Nephron progenitor cell (in vitro differentiated cells): ENCODE data around the gene IFNG-AS1.

Experiments
- DNase-seq: peaks from one replicate; pipeline ENCODE4 v3.0.0; 2021
- H3K27ac Mint-ChIP-seq: 2 replicates; pipeline ENCODE4 v1.8.0; 2021; ENCODE audit warnings: mild to moderate bottlenecking, moderate library complexity, mixed read lengths
- H3K27me3 Mint-ChIP-seq: 2 replicates; pipeline ENCODE4 v1.8.0; 2021; ENCODE audit warnings: mild to moderate bottlenecking, low read depth, mixed read lengths; ENCODE audit not compliant: poor library complexity
- H3K36me3 Mint-ChIP-seq: 2 replicates; pipeline ENCODE4 v1.8.0; 2021; ENCODE audit warnings: low read depth, mixed read lengths
- H3K4me1 Mint-ChIP-seq: 2 replicates; pipeline ENCODE4 v1.8.0; 2021; ENCODE audit warnings: mixed read lengths
- H3K4me3 Mint-ChIP-seq: 2 replicates; pipeline ENCODE4 v1.8.0; 2021; ENCODE audit warnings: mild to moderate bottlenecking, moderate library complexity, mixed read lengths
- H3K9me3 Mint-ChIP-seq: 2 replicates; pipeline ENCODE4 v1.8.0; 2021; ENCODE audit warnings: mild to moderate bottlenecking, moderate library complexity, mixed read lengths
- TF ChIP-seq, protein P1 (sequence below): fragments of 200-600 bp; sonication (generic); IDR thresholded peaks from 2 replicates; pipeline ENCODE4 v1.5.0; 2021; ENCODE audit warnings: antibody characterized with exemption

Gene IFNG-AS1

DNA sequence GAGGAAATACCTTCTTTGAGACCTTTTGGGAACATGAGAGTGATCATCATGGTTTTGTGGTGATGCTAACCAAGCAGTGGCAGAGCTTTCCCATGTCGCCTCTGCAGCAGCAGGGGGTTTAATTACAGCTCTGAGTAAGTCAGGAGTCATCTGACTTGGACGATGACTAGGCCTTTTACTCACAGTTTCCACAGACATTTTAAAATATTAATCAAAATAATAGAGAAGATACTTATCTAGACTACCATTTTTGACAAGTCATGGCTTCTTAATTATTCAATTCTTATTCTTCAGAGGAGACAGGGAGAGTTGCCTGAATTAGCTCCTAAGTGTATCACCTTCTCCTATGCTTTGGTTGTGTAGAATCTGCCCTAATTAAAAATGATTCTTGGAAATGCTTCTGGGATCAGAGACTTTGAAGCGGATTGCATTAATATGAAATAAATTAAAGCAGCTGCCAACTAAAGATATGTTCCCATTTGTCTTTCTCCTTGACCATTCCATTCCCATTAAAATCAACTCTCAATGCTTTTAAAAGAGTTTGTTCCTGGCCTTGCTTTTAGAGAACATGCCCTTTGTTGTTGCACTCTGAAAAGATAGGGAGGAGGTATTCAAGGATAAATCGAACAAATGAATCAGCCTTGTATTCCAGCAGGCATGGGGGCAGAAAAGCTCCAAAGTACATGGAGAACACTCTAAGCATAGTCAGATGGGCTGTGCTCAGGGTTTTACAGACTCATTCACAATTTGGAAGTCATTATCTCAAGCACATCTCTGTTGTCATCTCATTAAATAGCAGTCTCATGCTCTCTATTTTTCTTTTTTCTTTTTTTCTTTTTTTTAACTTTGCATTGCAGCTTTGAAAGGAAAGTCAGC, 7.7 kb upstream of the IFNG-AS1 start:
- H3K36me3 Mint-ChIP-seq, result no peaks in the 10 kb centered on the region
- no peak for DNase-seq
- no peak overlapping the region for H3K4me3 Mint-ChIP-seq
- H3K27ac Mint-ChIP-seq, result no peak overlapping the region
- peaks cover 7% of the 10 kb centered on the region for H3K27me3 Mint-ChIP-seq
- no peaks in the 10 kb centered on the region for H3K4me1 Mint-ChIP-seq
- peaks cover 10% of the 10 kb centered on the region for H3K9me3 Mint-ChIP-seq
- TF ChIP-seq, protein P1, sequence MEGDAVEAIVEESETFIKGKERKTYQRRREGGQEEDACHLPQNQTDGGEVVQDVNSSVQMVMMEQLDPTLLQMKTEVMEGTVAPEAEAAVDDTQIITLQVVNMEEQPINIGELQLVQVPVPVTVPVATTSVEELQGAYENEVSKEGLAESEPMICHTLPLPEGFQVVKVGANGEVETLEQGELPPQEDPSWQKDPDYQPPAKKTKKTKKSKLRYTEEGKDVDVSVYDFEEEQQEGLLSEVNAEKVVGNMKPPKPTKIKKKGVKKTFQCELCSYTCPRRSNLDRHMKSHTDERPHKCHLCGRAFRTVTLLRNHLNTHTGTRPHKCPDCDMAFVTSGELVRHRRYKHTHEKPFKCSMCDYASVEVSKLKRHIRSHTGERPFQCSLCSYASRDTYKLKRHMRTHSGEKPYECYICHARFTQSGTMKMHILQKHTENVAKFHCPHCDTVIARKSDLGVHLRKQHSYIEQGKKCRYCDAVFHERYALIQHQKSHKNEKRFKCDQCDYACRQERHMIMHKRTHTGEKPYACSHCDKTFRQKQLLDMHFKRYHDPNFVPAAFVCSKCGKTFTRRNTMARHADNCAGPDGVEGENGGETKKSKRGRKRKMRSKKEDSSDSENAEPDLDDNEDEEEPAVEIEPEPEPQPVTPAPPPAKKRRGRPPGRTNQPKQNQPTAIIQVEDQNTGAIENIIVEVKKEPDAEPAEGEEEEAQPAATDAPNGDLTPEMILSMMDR, result no peak

DNA sequence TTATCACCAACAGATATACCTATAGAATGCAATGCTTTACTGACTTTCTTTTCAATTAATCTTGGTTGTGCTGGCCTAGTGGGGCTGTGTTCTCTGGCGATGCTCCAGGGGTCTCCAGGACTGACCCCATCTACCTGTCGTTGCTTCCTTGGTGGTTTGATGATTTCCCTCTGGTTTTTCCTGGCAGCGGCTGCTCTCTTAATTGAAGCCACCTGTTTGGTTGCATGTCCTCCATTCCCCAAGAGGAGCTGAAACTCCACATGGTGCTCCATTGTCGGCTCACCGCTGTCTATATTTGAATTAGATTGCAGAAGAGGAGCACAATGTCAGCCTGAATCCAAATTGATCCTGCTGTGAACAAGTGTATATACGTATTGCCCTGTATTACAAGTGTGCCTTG, 7.1 kb upstream of the IFNG-AS1 start:
- peaks cover 10% of the 10 kb centered on the region for H3K9me3 Mint-ChIP-seq
- no peaks in the 10 kb centered on the region for H3K36me3 Mint-ChIP-seq
- TF ChIP-seq, protein P1, result no peak
- H3K4me1 Mint-ChIP-seq, result no peaks in the 10 kb centered on the region
- H3K27ac Mint-ChIP-seq, result no peak overlapping the region
- peaks cover 6% of the 10 kb centered on the region for H3K27me3 Mint-ChIP-seq
- no peak overlapping the region for H3K4me3 Mint-ChIP-seq
- no peak for DNase-seq

DNA sequence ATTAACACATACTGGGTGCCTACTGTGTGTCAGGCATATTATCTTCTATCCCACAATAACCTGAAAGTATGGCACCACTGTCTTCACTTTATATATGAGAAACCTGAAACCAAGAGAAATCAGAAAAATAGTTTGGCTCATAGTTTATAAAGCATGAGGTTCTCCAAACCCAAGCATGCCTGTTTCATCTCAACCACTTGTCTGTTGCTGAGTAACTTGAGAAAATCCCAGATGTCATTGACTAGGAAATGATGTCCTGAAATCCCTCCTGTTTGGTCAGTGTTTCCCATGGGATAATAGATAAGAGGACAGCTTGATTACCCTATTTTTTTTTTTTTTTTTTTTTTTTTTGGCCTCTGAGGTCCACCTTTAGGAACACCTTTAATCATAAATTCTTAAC, 2.6 kb upstream of the IFNG-AS1 start:
- Mint-ChIP-seq H3K36me3 (no peaks in the 10 kb centered on the region), H3K4me1 (peaks cover 21% of the 10 kb centered on the region)
- no peak for DNase-seq

DNA sequence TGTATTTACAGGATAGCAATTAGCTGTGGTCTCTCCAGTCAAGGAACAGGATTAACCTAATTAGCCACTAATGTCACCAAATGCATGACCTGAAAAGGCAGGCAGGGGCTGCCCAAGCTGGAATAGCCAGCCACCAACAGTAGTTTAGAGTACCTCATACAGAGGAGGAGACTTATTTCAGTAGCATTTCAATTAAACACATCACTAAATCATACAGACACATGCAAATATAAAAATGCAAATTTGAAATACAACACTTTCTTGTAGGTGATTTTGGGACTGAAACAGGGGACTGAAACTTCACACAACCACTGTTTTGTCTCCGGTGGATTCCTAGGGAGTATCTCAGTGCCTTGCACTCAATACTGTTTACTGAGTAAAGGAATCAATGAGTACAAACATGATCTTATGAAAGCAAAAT, 636 bp upstream of the IFNG-AS1 start:
- TF ChIP-seq, protein P1, result no peak
- peaks cover 21% of the 10 kb centered on the region for H3K4me1 Mint-ChIP-seq
- H3K4me3 Mint-ChIP-seq, result no peak overlapping the region
- peaks cover 4% of the 10 kb centered on the region for H3K27me3 Mint-ChIP-seq
- H3K9me3 Mint-ChIP-seq, result peaks cover 4% of the 10 kb centered on the region
- no peaks in the 10 kb centered on the region for H3K36me3 Mint-ChIP-seq
- DNase-seq, result no peak
- no peak overlapping the region for H3K27ac Mint-ChIP-seq

More for the DNA sequence above, 2.6 kb upstream of the IFNG-AS1 start:
- no peak overlapping the region for H3K27ac Mint-ChIP-seq
- TF ChIP-seq, protein P1, result no peak
- no peak overlapping the region for H3K4me3 Mint-ChIP-seq
- no peaks in the 10 kb centered on the region for H3K27me3 Mint-ChIP-seq
- H3K9me3 Mint-ChIP-seq, result peaks cover 4% of the 10 kb centered on the region

DNA sequence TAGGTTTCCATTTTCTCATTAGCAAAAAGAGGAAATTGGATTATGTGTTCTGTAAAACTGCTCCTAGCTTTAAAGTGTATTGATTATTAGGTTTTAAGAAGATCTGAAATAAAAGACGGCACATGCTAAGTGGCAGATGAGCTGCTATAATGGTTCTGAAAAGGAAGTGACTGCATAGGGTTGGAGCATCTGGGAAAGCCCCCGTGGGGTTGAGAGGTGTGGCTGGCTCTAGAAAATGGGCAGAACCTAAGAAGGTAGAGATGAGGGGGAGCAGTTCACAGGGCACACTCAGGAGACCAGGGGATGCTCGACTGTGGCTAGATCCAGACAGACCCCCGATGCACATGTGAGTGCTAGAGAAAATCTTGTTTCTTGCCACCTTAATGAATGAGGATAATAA, 1.9 kb downstream of the IFNG-AS1 start:
- Mint-ChIP-seq H3K36me3 (no peaks in the 10 kb centered on the region), H3K27me3 (peaks cover 4% of the 10 kb centered on the region), H3K9me3 (peaks cover 4% of the 10 kb centered on the region), H3K27ac (no peak overlapping the region), H3K4me1 (peaks cover 21% of the 10 kb centered on the region), H3K4me3 (no peak overlapping the region)
- no peak for DNase-seq
- TF ChIP-seq, protein P1, result no peak

DNA sequence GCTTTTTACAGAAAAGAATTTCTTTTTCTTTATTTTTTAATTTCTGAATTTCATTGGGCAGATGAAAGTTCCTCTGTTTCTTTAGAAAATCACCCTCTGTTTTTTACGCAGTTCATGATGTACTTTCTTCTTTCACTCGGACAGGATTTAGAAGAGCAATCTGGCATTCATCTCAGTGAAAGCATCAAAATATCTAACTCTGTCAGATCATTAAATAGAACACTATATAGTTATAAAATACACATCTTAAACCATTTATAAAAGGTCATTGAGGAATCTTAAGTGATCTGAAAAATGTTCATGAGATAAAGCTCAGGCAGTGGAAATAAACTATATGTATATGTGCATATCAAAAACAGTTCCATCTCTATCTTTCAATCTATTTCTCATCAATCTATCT, 3.9 kb downstream of the IFNG-AS1 start:
- Mint-ChIP-seq H3K36me3 (no peaks in the 10 kb centered on the region), H3K27ac (no peak overlapping the region), H3K4me1 (peaks cover 15% of the 10 kb centered on the region), H3K27me3 (peaks cover 4% of the 10 kb centered on the region), H3K4me3 (no peak overlapping the region), H3K9me3 (no peaks in the 10 kb centered on the region)
- DNase-seq, result no peak
- TF ChIP-seq, protein P1, result no peak
